Measurements from ENCODE around the gene ACOT7.

- no peak for TF ChIP-seq YY1 (IDR thresholded peaks at IDR 0.05; ENCODE audit: insufficient read depth, insufficient read length)
- no peak for TF ChIP-seq ZNF274 (IDR thresholded peaks at IDR 0.05; ENCODE audit: low read depth, low read length)
These were observed 68.1 kb downstream of the ACOT7 start for GRCh38 chr1:6325482-6325881.
